Neutrophil (primary cell): ENCODE results near the gene CA9.

Experiments used
- H3K27ac ChIP-seq: fragments of 200-600 bp; sonication (generic); 2 replicates; pipeline ENCODE4 v1.5.1; 2016; ENCODE audit warnings: mild to moderate bottlenecking, moderate library complexity
- H3K27me3 ChIP-seq: fragments of 200-600 bp; sonication (generic); 2 replicates; pipeline ENCODE4 v1.6.0; 2016; ENCODE audit warnings: mild to moderate bottlenecking
- H3K36me3 ChIP-seq: fragments of 200-600 bp; sonication (generic); 2 replicates; pipeline ENCODE4 v1.5.1; 2017
- H3K4me1 ChIP-seq, 2 experiments: fragments of 200-600 bp in 1 of 2; sonication (generic) in 1 of 2; 1 replicate in 1 of 2; 2 replicates in 1 of 2; pipeline versions ENCODE4 v1.5.1 to v1.6.1; 2013 to 2016; ENCODE audit warnings: low read depth in 1 of 2, low read length in 1 of 2, mild to moderate bottlenecking in 1 of 2, moderate library complexity in 1 of 2; ENCODE audit not compliant: control insufficient read depth in 1 of 2, insufficient read depth in 1 of 2
- H3K4me3 ChIP-seq, 2 experiments: fragments of 200-600 bp in 1 of 2; sonication (generic) in 1 of 2; 1 replicate in 1 of 2; 2 replicates in 1 of 2; pipeline ENCODE4 v1.5.1; 2013 to 2016; ENCODE audit warnings: low read depth in 1 of 2, low read length in 1 of 2, mild to moderate bottlenecking in 1 of 2, moderate library complexity in 1 of 2
- H3K9me3 ChIP-seq: fragments of 200-600 bp; sonication (generic); 2 replicates; pipeline ENCODE4 v1.5.1; 2016
- CTCF ChIP-seq: fragments of 200-600 bp; sonication (generic); IDR thresholded peaks from 2 replicates; pipeline ENCODE4 v1.5.1; 2016; ENCODE audit warnings: antibody characterized with exemption

The CA9 gene

GRCh38 chr9:35673132-35674024 lies at the start of gene CA9:
CA9 (plus strand) TSS chr9:35673928; CDS start chr9:35673960, 32 bp downstream.
- Histone ChIP-seq H3K9me3 (no peaks in the 10 kb centered on the region), H3K4me3 (no peak within 1 kb of the TSS), H3K4me1 (peaks cover 4 to 13% of the 10 kb centered on the region in 2 experiments), H3K27ac (no peak within 1 kb of the TSS), H3K27me3 (peaks cover 45% of the 10 kb centered on the region), H3K36me3 (no peaks in the 10 kb centered on the region)
- no peak for TF ChIP-seq CTCF

- Histone ChIP-seq H3K9me3 (no peaks in the 10 kb centered on the region), H3K27ac (no peak overlapping the region), H3K4me1 (no peaks in the 10 kb centered on the region), H3K36me3 (no peaks in the 10 kb centered on the region), H3K4me3 (no peak overlapping the region), H3K27me3 (no peaks in the 10 kb centered on the region)
- TF ChIP-seq CTCF: no peak
These were observed 46.2 kb upstream of the CA9 start for GRCh38 chr9:35627575-35627974.

GRCh38 chr9:35628389-35628991 lies 45.2 kb upstream of the CA9 start:
- Histone ChIP-seq H3K4me1 (no peaks in the 10 kb centered on the region), H3K4me3 (no peak overlapping the region), H3K36me3 (no peaks in the 10 kb centered on the region), H3K27me3 (no peaks in the 10 kb centered on the region), H3K9me3 (no peaks in the 10 kb centered on the region), H3K27ac (no peak overlapping the region)
- TF ChIP-seq CTCF: no peak

- no peak overlapping the region for H3K4me3 ChIP-seq
- H3K36me3 ChIP-seq: no peaks in the 10 kb centered on the region
- TF ChIP-seq CTCF: no peak
- no peaks in the 10 kb centered on the region for H3K9me3 ChIP-seq
- H3K27ac ChIP-seq: no peak overlapping the region
- H3K4me1 ChIP-seq: no peaks in the 10 kb centered on the region
- no peaks in the 10 kb centered on the region for H3K27me3 ChIP-seq
These were observed 44.1 kb upstream of the CA9 start for GRCh38 chr9:35629597-35629996.

- H3K27me3 ChIP-seq: no peaks in the 10 kb centered on the region
- H3K4me3 ChIP-seq: no peak overlapping the region
- H3K36me3 ChIP-seq: no peaks in the 10 kb centered on the region
- TF ChIP-seq CTCF: no peak
- no peak overlapping the region for H3K27ac ChIP-seq
- peaks cover 0 to 8% of the 10 kb centered on the region in 2 experiments for H3K4me1 ChIP-seq
- no peaks in the 10 kb centered on the region for H3K9me3 ChIP-seq
These were observed 38.0 kb upstream of the CA9 start for GRCh38 chr9:35635730-35636129.
